Measurements from ENCODE around the gene SCP2.

Gene SCP2

DNA sequence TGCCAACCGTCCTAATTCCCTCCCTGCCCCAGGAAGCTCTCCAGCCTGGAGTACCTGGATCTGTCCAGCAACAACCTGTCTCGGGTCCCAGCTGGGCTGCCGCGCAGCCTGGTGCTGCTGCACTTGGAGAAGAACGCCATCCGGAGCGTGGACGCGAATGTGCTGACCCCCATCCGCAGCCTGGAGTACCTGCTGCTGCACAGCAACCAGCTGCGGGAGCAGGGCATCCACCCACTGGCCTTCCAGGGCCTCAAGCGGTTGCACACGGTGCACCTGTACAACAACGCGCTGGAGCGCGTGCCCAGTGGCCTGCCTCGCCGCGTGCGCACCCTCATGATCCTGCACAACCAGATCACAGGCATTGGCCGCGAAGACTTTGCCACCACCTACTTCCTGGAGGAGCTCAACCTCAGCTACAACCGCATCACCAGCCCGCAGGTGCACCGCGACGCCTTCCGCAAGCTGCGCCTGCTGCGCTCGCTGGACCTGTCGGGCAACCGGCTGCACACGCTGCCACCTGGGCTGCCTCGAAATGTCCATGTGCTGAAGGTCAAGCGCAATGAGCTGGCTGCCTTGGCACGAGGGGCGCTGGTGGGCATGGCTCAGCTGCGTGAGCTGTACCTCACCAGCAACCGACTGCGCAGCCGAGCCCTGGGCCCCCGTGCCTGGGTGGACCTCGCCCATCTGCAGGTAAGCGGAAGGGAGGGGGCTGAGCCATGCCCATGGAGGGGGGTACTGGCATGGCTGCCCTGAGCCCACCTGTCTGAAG is 151.4 kb downstream of the SCP2 start:
- TF ChIP-seq, protein P1, sequence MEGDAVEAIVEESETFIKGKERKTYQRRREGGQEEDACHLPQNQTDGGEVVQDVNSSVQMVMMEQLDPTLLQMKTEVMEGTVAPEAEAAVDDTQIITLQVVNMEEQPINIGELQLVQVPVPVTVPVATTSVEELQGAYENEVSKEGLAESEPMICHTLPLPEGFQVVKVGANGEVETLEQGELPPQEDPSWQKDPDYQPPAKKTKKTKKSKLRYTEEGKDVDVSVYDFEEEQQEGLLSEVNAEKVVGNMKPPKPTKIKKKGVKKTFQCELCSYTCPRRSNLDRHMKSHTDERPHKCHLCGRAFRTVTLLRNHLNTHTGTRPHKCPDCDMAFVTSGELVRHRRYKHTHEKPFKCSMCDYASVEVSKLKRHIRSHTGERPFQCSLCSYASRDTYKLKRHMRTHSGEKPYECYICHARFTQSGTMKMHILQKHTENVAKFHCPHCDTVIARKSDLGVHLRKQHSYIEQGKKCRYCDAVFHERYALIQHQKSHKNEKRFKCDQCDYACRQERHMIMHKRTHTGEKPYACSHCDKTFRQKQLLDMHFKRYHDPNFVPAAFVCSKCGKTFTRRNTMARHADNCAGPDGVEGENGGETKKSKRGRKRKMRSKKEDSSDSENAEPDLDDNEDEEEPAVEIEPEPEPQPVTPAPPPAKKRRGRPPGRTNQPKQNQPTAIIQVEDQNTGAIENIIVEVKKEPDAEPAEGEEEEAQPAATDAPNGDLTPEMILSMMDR (conservative IDR thresholded peaks at IDR 0.05; ENCODE audit: low read length), result no peak
- no peak for TF ChIP-seq EZH2phosphoT487 (IDR thresholded peaks at IDR 0.05; ENCODE audit: borderline replicate concordance)

DNA sequence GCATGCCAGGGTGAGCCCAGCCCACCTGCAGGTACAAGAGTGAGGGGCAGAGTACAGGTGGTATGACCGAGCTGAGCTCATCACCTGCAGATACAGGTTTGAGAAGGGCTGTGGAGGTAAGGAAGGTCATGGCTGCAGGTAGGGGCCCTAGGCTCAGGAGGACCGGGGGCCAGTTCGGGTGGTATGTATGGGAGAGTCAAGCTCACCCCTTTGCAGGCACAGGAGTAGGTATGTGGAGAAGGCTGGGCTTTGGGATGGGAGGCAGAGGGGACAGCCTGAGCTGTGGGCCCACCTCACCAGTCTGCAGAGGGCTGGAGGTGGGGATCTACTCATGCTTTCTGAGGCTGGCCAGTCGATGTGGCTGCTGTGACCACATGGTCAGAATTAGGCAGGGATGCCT is 152.2 kb downstream of the SCP2 start:
- Histone ChIP-seq H4K20me1 (ENCODE audit: insufficient read depth, low read length, poor library complexity, severe bottlenecking) (no peaks in the 10 kb centered on the region), H3K9me2 (replicated peaks; ENCODE audit: low read depth, low read length) (no peaks in the 10 kb centered on the region), H3K9me3 (ENCODE audit: insufficient read depth, low read depth, low read length) (no peaks in the 10 kb centered on the region), H3K4me2 (ENCODE audit: low read depth, low read length, poor library complexity, severe bottlenecking) (no peak overlapping the region), H3K4me1 (ENCODE audit: insufficient read depth, low read length, poor library complexity, severe bottlenecking) (no peaks in the 10 kb centered on the region), H3F3A (ENCODE audit: low read depth) (no peaks in the 10 kb centered on the region), H3K27me3 (ENCODE audit: insufficient read depth, low read length, poor library complexity, severe bottlenecking) (no peaks in the 10 kb centered on the region), H3K9ac (ENCODE audit: low read depth, low read length, poor library complexity, severe bottlenecking) (no peak overlapping the region), H3K4me3 (ENCODE audit: low read length, poor library complexity, severe bottlenecking) (no peak overlapping the region), H3K79me2 (ENCODE audit: insufficient read depth, low read length) (no peaks in the 10 kb centered on the region), H3K36me3 (ENCODE audit: insufficient read depth, low read length) (no peaks in the 10 kb centered on the region), H2AFZ (ENCODE audit: low read length) (no peak overlapping the region)
- no peak for TF ChIP-seq EZH2phosphoT487 (IDR thresholded peaks at IDR 0.05; ENCODE audit: borderline replicate concordance)
- TF ChIP-seq, protein P1 (conservative IDR thresholded peaks at IDR 0.05; ENCODE audit: low read length), result no peak

More for the DNA sequence above, 151.4 kb downstream of the SCP2 start:
- Histone ChIP-seq H3K79me2 (ENCODE audit: insufficient read depth, low read length) (no peaks in the 10 kb centered on the region), H3F3A (ENCODE audit: low read depth) (no peaks in the 10 kb centered on the region), H2AFZ (ENCODE audit: low read length) (no peak overlapping the region), H3K4me1 (ENCODE audit: insufficient read depth, low read length, poor library complexity, severe bottlenecking) (no peaks in the 10 kb centered on the region), H3K9me2 (replicated peaks; ENCODE audit: low read depth, low read length) (no peaks in the 10 kb centered on the region), H3K4me2 (ENCODE audit: low read depth, low read length, poor library complexity, severe bottlenecking) (no peak overlapping the region), H3K9me3 (ENCODE audit: insufficient read depth, low read depth, low read length) (no peaks in the 10 kb centered on the region), H4K20me1 (ENCODE audit: insufficient read depth, low read length, poor library complexity, severe bottlenecking) (no peaks in the 10 kb centered on the region), H3K36me3 (ENCODE audit: insufficient read depth, low read length) (no peaks in the 10 kb centered on the region), H3K9ac (ENCODE audit: low read depth, low read length, poor library complexity, severe bottlenecking) (no peak overlapping the region), H3K27me3 (ENCODE audit: insufficient read depth, low read length, poor library complexity, severe bottlenecking) (no peaks in the 10 kb centered on the region), H3K4me3 (ENCODE audit: low read length, poor library complexity, severe bottlenecking) (no peak overlapping the region)

DNA sequence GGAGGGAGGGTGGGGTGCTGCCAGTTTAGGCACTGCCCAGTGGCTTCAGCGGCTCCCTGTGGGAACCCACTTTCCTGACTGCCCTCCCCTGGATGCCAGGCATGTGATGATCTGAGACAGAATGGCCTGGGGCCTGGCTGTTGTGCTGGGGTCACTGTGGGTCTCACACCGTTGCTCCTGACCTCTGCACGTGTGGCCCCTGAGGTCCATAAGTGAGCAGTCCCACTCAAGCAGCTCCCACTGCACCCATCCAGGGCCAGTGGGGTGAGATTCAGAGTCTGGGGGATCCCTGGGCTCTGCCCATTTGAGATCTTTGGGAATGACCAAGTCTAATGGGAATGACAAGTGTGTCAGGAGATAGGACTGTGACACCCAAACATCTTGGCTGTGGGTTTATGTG is 153.0 kb downstream of the SCP2 start:
- no peaks in the 10 kb centered on the region for H3K27me3 ChIP-seq (ENCODE audit: insufficient read depth, low read length, poor library complexity, severe bottlenecking)
- H3K4me3 ChIP-seq (ENCODE audit: low read length, poor library complexity, severe bottlenecking), result no peak overlapping the region
- H3K9ac ChIP-seq (ENCODE audit: low read depth, low read length, poor library complexity, severe bottlenecking), result no peak overlapping the region
- no peak overlapping the region for H2AFZ ChIP-seq (ENCODE audit: low read length)
- no peaks in the 10 kb centered on the region for H3K4me1 ChIP-seq (ENCODE audit: insufficient read depth, low read length, poor library complexity, severe bottlenecking)
- no peaks in the 10 kb centered on the region for H3K79me2 ChIP-seq (ENCODE audit: insufficient read depth, low read length)
- H3K36me3 ChIP-seq (ENCODE audit: insufficient read depth, low read length), result no peaks in the 10 kb centered on the region
- H4K20me1 ChIP-seq (ENCODE audit: insufficient read depth, low read length, poor library complexity, severe bottlenecking), result no peaks in the 10 kb centered on the region
- H3K9me2 ChIP-seq (replicated peaks; ENCODE audit: low read depth, low read length), result no peaks in the 10 kb centered on the region
- no peaks in the 10 kb centered on the region for H3F3A ChIP-seq (ENCODE audit: low read depth)
- no peak for TF ChIP-seq EZH2phosphoT487 (IDR thresholded peaks at IDR 0.05; ENCODE audit: borderline replicate concordance)
- TF ChIP-seq, protein P1 (conservative IDR thresholded peaks at IDR 0.05; ENCODE audit: low read length), result no peak
- H3K4me2 ChIP-seq (ENCODE audit: low read depth, low read length, poor library complexity, severe bottlenecking), result no peak overlapping the region
- H3K9me3 ChIP-seq (ENCODE audit: insufficient read depth, low read depth, low read length), result no peaks in the 10 kb centered on the region

Measured in Loucy (cell line).